ENCODE results near the gene STAM. TPM values are rescaled to one million over a fixed set of nuclear protein-coding genes. Genes with fewer than 3 reads are reported as not detected.

Gene STAM
- total and polyA plus RNA-seq, 10 of the 15 experiments (the other 5 are each of a cell fraction or from before 2014, with no cell fraction given) = 8.8 to 15.9 (median 14.4) TPM

GRCh38 chr10:17659365-17659764 lies 15.4 kb downstream of the STAM start:
- 96% methylated on average over 4 of the region's 4 CpGs for WGBS (ENCODE audit: insufficient coverage, insufficient replicate concordance, low lambda C conversion rate, missing lambda C conversion rate)
- DNase-seq (ENCODE audit: low read depth, low spot score) (no peak), FAIRE-seq (no peak), ATAC-seq (no peak)
- Histone ChIP-seq H3K27me3 (replicated peaks in 1 of 2; ENCODE audit: control insufficient read depth in 2 of 2, insufficient read depth in 2 of 2, low read length in 1 of 2) (no peaks in the 10 kb centered on the region), H3K79me2 (ENCODE audit: control insufficient read depth, insufficient read depth, low read length) (peaks cover 46% of the 10 kb centered on the region), H3K4me2 (ENCODE audit: control insufficient read depth, insufficient read depth) (no peak overlapping the region), H2AFZ (ENCODE audit: control insufficient read depth, low read depth, low read length) (no peak overlapping the region), H3K4me3 (no peak overlapping the region), H3K9me3 (replicated peaks; ENCODE audit: control insufficient read depth, insufficient read depth, low read length) (peaks cover 1% of the 10 kb centered on the region; the same call in 2 of the 3 replicates), H3K27ac (ENCODE audit: control insufficient read depth, insufficient read depth) (no peak overlapping the region), H3K36me3 (ENCODE audit: control insufficient read depth in 2 of 2, insufficient read depth in 2 of 2, low read length in 1 of 2) (peaks cover 2 to 5% of the 10 kb centered on the region in 2 experiments; a peak in 2 of 4 replicates), H3K9ac (ENCODE audit: control insufficient read depth, insufficient read depth, low read length) (no peak overlapping the region), H3K4me1 (ENCODE audit: control insufficient read depth, insufficient read depth, low read length) (peaks cover 10% of the 10 kb centered on the region; the same call in 1 of the 2 replicates), H4K20me1 (ENCODE audit: control insufficient read depth, insufficient read depth) (no peaks in the 10 kb centered on the region)
- ChIA-PET POLR2A (interaction anchor here (1.4 kb wide), 1 partner anchor 9 kb away, joined by 4 read pairs; no protein-coding TSS in a partner anchor), SMC1A (ENCODE audit: uncharacterized antibody, unreplicated experiment) (interaction anchor here (1.4 to 8.0 kb wide), 3 partner anchors 8 to 14 kb away, joined by 3 to 63 read pairs (median 4); partner anchors contain the start of gene STAM), CTCF (interaction anchor here (0.9 to 1.2 kb wide), 3 partner anchors 10 to 39 kb away, joined by 3 to 4 read pairs (median 3); no protein-coding TSS in a partner anchor), RAD21 (ENCODE audit: unreplicated experiment) (interaction anchor here (1.2 kb wide), 1 partner anchor 11 kb away, joined by 3 read pairs; no protein-coding TSS in a partner anchor)
- intact Hi-C loops (cut with micrococcal nuclease; ENCODE audit: unreplicated experiment) = no loop called here
- TF ChIP-seq ATF7 (IDR thresholded peaks at IDR 0.05; ENCODE audit: low read depth) = no peak
- TF ChIP-seq E2F4 (IDR thresholded peaks at IDR 0.05; ENCODE audit: low read depth, low read length) = no peak
- TF ChIP-seq BMI1 (IDR thresholded peaks at IDR 0.05; ENCODE audit: borderline replicate concordance) = no peak
- TF ChIP-seq PRDM15 (CRISPR knock-in tag; IDR thresholded peaks at IDR 0.05) = no peak
- TF ChIP-seq RFX5 (IDR thresholded peaks at IDR 0.05; ENCODE audit: low read depth, low read length) = no peak
- no peak for TF ChIP-seq IKZF1 (conservative IDR thresholded peaks at IDR 0.05)
- no peak for TF ChIP-seq NR2C2 (IDR thresholded peaks at IDR 0.05; ENCODE audit: borderline replicate concordance, control insufficient read depth, insufficient read length, low read depth)
- no peak for TF ChIP-seq MTA2 (IDR thresholded peaks at IDR 0.05; ENCODE audit: low read depth)
- in situ Hi-C loops (cut with MboI) = loop anchor here (10.0 kb wide), 1 partner anchor 995 kb away; the partner anchor contains the start of genes ARL5B and NSUN6
- BruUV-seq (replicated peaks) = no TSS peak
